ENCODE measurements around the gene DDRGK1. TPM values are rescaled to one million over a fixed set of nuclear protein-coding genes. Genes with fewer than 3 reads are reported as not detected.

The DDRGK1 gene
- total and polyA plus RNA-seq, 2 of the 8 experiments (the other 6 are each of a cell fraction or from before 2014, with no cell fraction given), result 29.4 to 42.0 TPM

GRCh38 chr20:3193806-3194616, 10.5 kb downstream of the DDRGK1 start (continued):
- TF ChIP-seq CHD7 (IDR thresholded peaks at IDR 0.05; ENCODE audit: insufficient replicate concordance, low read length) (no peak), CTBP2 (IDR thresholded peaks at IDR 0.05; ENCODE audit: borderline replicate concordance, insufficient read depth, insufficient read length, low read length) (no peak), MAX (IDR thresholded peaks at IDR 0.05) (no peak), CHD2 (IDR thresholded peaks at IDR 0.05; ENCODE audit: low read length) (no peak), KDM4A (IDR thresholded peaks at IDR 0.05; ENCODE audit: low read depth, low read length, severe bottlenecking) (no peak), TBP (IDR thresholded peaks at IDR 0.05; ENCODE audit: low read depth, low read length) (no peak), SP1 (IDR thresholded peaks at IDR 0.05; ENCODE audit: low read depth, low read length) (no peak), RBBP5 (IDR thresholded peaks at IDR 0.05; ENCODE audit: borderline replicate concordance, low read depth, low read length) (no peak), RFX5 (IDR thresholded peaks at IDR 0.05; ENCODE audit: borderline replicate concordance, low read depth, low read length) (no peak)
